Stimulated activated CD4-positive, alpha-beta T cell treated with anti-CD3 and anti-CD28 coated beads, Interleukin-1b, Interleukin-23, amount 100 ng/mL, for 48 hours (primary cell): Measurements from ENCODE around the gene GRM7.

Experiments
- DNase-seq: peaks from one replicate; pipeline ENCODE4 v3.0.0-alpha.2; 2020

GRM7 gene

GRCh38 chr3:7744850-7745249, 883.9 kb downstream of the GRM7 start:
- no peak for DNase-seq

GRCh38 chr3:7745711-7746110, 884.8 kb downstream of the GRM7 start:
- DNase-seq, result no peak

GRCh38 chr3:7749931-7750695, 889.2 kb downstream of the GRM7 start:
- no peak for DNase-seq

GRCh38 chr3:7752005-7752404, 891.1 kb downstream of the GRM7 start:
- DNase-seq, result no peak

GRCh38 chr3:7754653-7755441, 893.9 kb downstream of the GRM7 start:
- DNase-seq, result no peak

- DNase-seq, result no peak
Observed at GRCh38 chr3:7759630-7760029, 898.7 kb downstream of the GRM7 start.

GRCh38 chr3:7760718-7761117, 899.8 kb downstream of the GRM7 start:
- no peak for DNase-seq

- no peak for DNase-seq
Observed at GRCh38 chr3:7764115-7764514, 903.2 kb downstream of the GRM7 start.

- DNase-seq, result no peak
Observed at GRCh38 chr3:7766530-7766929, 905.6 kb downstream of the GRM7 start.

GRCh38 chr3:7779331-7779730, 918.4 kb downstream of the GRM7 start:
- DNase-seq, result no peak

- no peak for DNase-seq
Observed at GRCh38 chr3:7781395-7781794, 920.5 kb downstream of the GRM7 start.

GRCh38 chr3:7787871-7788828, 927.2 kb downstream of the GRM7 start:
- no peak for DNase-seq

- DNase-seq, result no peak
Observed at GRCh38 chr3:7788881-7789280, 928.0 kb downstream of the GRM7 start.

- no peak for DNase-seq
Observed at GRCh38 chr3:7789324-7789723, 928.4 kb downstream of the GRM7 start.

GRCh38 chr3:7790141-7790540, 929.2 kb downstream of the GRM7 start:
- DNase-seq, result no peak
